Measurements from ENCODE around the gene SPATA33. TPM values are rescaled to one million over a fixed set of nuclear protein-coding genes. Genes with fewer than 3 reads are reported as not detected.

The SPATA33 gene
- total and polyA plus RNA-seq, 10 of the 15 experiments (the other 5 are each of a cell fraction or from before 2014, with no cell fraction given) = 1.1 to 15.8 (median 7.6) TPM

- BruUV-seq (replicated peaks) = no TSS peak
- Histone ChIP-seq H3K27ac (ENCODE audit: control insufficient read depth, insufficient read depth) (peak overlapping the region; percentile 88), H3K79me2 (ENCODE audit: control insufficient read depth, insufficient read depth, low read length) (peaks cover 47% of the 10 kb centered on the region), H3K36me3 (ENCODE audit: control insufficient read depth in 2 of 2, insufficient read depth in 2 of 2, low read length in 1 of 2) (peaks cover 2 to 4% of the 10 kb centered on the region in 2 experiments; a peak in 3 of 4 replicates), H3K27me3 (replicated peaks in 1 of 2; ENCODE audit: control insufficient read depth in 2 of 2, insufficient read depth in 2 of 2, low read length in 1 of 2) (no peaks in the 10 kb centered on the region), H2AFZ (ENCODE audit: control insufficient read depth, low read depth, low read length) (no peak overlapping the region), H3K4me2 (ENCODE audit: control insufficient read depth, insufficient read depth) (peak overlapping the region; percentile 96), H3K4me3 (peak overlapping the region; percentile 97), H3K9ac (ENCODE audit: control insufficient read depth, insufficient read depth, low read length) (peak overlapping the region; percentile 96), H4K20me1 (ENCODE audit: control insufficient read depth, insufficient read depth) (no peaks in the 10 kb centered on the region), H3K9me3 (replicated peaks; ENCODE audit: control insufficient read depth, insufficient read depth, low read length) (no peaks in the 10 kb centered on the region), H3K4me1 (ENCODE audit: control insufficient read depth, insufficient read depth, low read length) (peaks cover 14% of the 10 kb centered on the region)
- SMC1A ChIA-PET (ENCODE audit: uncharacterized antibody, unreplicated experiment) = interaction anchor here (2.4 kb wide), 1 partner anchor 30 kb away, joined by 6 read pairs; the partner anchor contains the start of gene CDK10
- DNase-seq (ENCODE audit: low read depth, low spot score) (no peak), ATAC-seq (no peak), FAIRE-seq (no peak)
- CTCF ChIA-PET = interaction anchor here (2.9 kb wide), 1 partner anchor 43 kb away, joined by 9 read pairs; no protein-coding TSS in a partner anchor
- 42% methylated on average over 21 of the region's 32 CpGs for WGBS (ENCODE audit: insufficient coverage, insufficient replicate concordance, low lambda C conversion rate, missing lambda C conversion rate)
- no peak for TF ChIP-seq PAX8 (IDR thresholded peaks at IDR 0.05)
- no peak for TF ChIP-seq BCL3 (IDR thresholded peaks at IDR 0.05; ENCODE audit: borderline replicate concordance, insufficient read depth, low read depth, low read length, poor library complexity, severe bottlenecking)
- TF ChIP-seq E2F8 (IDR thresholded peaks at IDR 0.05; ENCODE audit: low read depth, partially characterized antibody) = no peak
- no peak for TF ChIP-seq FOS (IDR thresholded peaks at IDR 0.05; ENCODE audit: borderline replicate concordance, extremely low read depth, insufficient read length)
- in situ Hi-C loops (cut with MboI) (no loop called here), intact Hi-C loops (cut with micrococcal nuclease; ENCODE audit: unreplicated experiment) (no loop called here)
- POLR2A ChIA-PET = interaction anchor here (0.6 to 1.6 kb wide), 6 partner anchors 30 to 1086 kb away, joined by 3 to 7 read pairs (median 5); partner anchors contain the start of genes CDK10 and ZC3H18
- RAD21 ChIA-PET (ENCODE audit: unreplicated experiment) = interaction anchor here (0.6 kb wide), 1 partner anchor 43 kb away, joined by 4 read pairs; no protein-coding TSS in a partner anchor
Observed at GRCh38 chr16:89656435-89657121, 1.1 kb upstream of the SPATA33 start.

Data from GM12878 (cell line).